SK-N-SH treated with all-trans-retinoic acid at 6 μM for 48 hours (cell line): ENCODE data around the gene CHPF.

ENCODE experiments used
- ATAC-seq: fragments of 200-7000 bp; cut with Tn5 transposase; 3 replicates; pipeline ENCODE4 v1.9.1; 2020; ENCODE audit warnings: mild to moderate bottlenecking, moderate library complexity
- BACH2 ChIP-seq: fragments of 250-450 bp; sonication (Bioruptor Pico); IDR thresholded peaks from 2 replicates; pipeline ENCODE4 v1.9.0; 2021; ENCODE audit warnings: mild to moderate bottlenecking, borderline replicate concordance
- CSDC2 ChIP-seq: fragments of 250-450 bp; sonication (Bioruptor Pico); IDR thresholded peaks from 2 replicates; pipeline ENCODE4 v1.5.0; 2020; ENCODE audit warnings: mild to moderate bottlenecking, moderate library complexity
- ESRRG ChIP-seq: fragments of 250-450 bp; sonication (Bioruptor Pico); IDR thresholded peaks from 2 replicates; pipeline ENCODE4 v1.6.1; 2021; ENCODE audit warnings: mild to moderate bottlenecking
- GLIS3 ChIP-seq: fragments of 250-450 bp; sonication (Bioruptor Pico); IDR thresholded peaks from 2 replicates; pipeline ENCODE4 v1.5.0; 2020; ENCODE audit warnings: mild to moderate bottlenecking, moderate library complexity
- ISL1 ChIP-seq: fragments of 250-450 bp; sonication (Bioruptor Pico); IDR thresholded peaks from 2 replicates; pipeline ENCODE4 v2.1.2; 2022; ENCODE audit warnings: mild to moderate bottlenecking, moderate library complexity
- OSR1 ChIP-seq: fragments of 250-450 bp; sonication (Bioruptor Pico); IDR thresholded peaks from 2 replicates; pipeline ENCODE4 v1.8.0; 2022; ENCODE audit warnings: moderate library complexity, mild to moderate bottlenecking, inconsistent platforms
- PPARA ChIP-seq: fragments of 250-450 bp; sonication (Bioruptor Pico); IDR thresholded peaks from 2 replicates; pipeline ENCODE4 v1.5.0; 2020; ENCODE audit warnings: mild to moderate bottlenecking, borderline replicate concordance
- SNAI2 ChIP-seq: fragments of 250-450 bp; sonication (Bioruptor Pico); IDR thresholded peaks from 2 replicates; pipeline ENCODE4 v1.5.0; 2020; ENCODE audit warnings: mild to moderate bottlenecking, moderate library complexity
- TCF4 ChIP-seq: fragments of 250-450 bp; sonication (Bioruptor Pico); IDR thresholded peaks from 2 replicates; pipeline ENCODE4 v1.8.0; 2021; ENCODE audit warnings: mild to moderate bottlenecking, moderate library complexity, borderline replicate concordance
- TOX ChIP-seq: fragments of 250-450 bp; sonication (Bioruptor Pico); IDR thresholded peaks from 2 replicates; pipeline ENCODE4 v1.8.0; 2021; ENCODE audit warnings: mild to moderate bottlenecking, moderate library complexity, borderline replicate concordance
- TSHZ2 ChIP-seq: fragments of 250-450 bp; sonication (Bioruptor Pico); IDR thresholded peaks from 2 replicates; pipeline ENCODE4 v1.5.0; 2020; ENCODE audit warnings: mild to moderate bottlenecking, moderate library complexity
- ZC3H10 ChIP-seq: fragments of 250-450 bp; sonication (Bioruptor Pico); IDR thresholded peaks from 2 replicates; pipeline ENCODE4 v1.5.1; 2021; ENCODE audit warnings: mild to moderate bottlenecking, moderate library complexity
- ZFP3 ChIP-seq: fragments of 250-450 bp; sonication (Bioruptor Pico); IDR thresholded peaks from 2 replicates; pipeline ENCODE4 v1.5.0; 2020; ENCODE audit warnings: mild to moderate bottlenecking, moderate library complexity
- ZNF565 ChIP-seq: fragments of 450-650 bp; formaldehyde crosslinking; conservative IDR thresholded peaks from 2 replicates; pipeline ENCODE4 v1.5.0; 2020; ENCODE audit warnings: low read depth, mild to moderate bottlenecking, moderate library complexity
- ZNF70 ChIP-seq: fragments of 450-650 bp; formaldehyde crosslinking; IDR thresholded peaks from 2 replicates; pipeline ENCODE4 v1.5.0; 2020; ENCODE audit warnings: mild to moderate bottlenecking, moderate library complexity
- ZNF8 ChIP-seq: fragments of 450-650 bp; formaldehyde crosslinking; IDR thresholded peaks from 2 replicates; pipeline ENCODE4 v1.5.0; 2020; ENCODE audit warnings: mild to moderate bottlenecking, moderate library complexity
- TF ChIP-seq, protein P1 (sequence below): fragments of 250-450 bp; sonication (Bioruptor Pico); IDR thresholded peaks from 2 replicates; pipeline ENCODE4 v1.8.0; 2020; ENCODE audit warnings: mild to moderate bottlenecking, moderate library complexity, borderline replicate concordance
- TF ChIP-seq, protein P2 (sequence below): fragments of 250-450 bp; sonication (Bioruptor Pico); IDR thresholded peaks from 2 replicates; pipeline ENCODE4 v1.8.0; 2021; ENCODE audit warnings: low read depth, mild to moderate bottlenecking, moderate library complexity, borderline replicate concordance
- TF ChIP-seq, protein P3 (sequence below): fragments of 250-450 bp; sonication (Bioruptor Pico); IDR thresholded peaks from 2 replicates; pipeline ENCODE4 v1.5.1; 2021; ENCODE audit warnings: mild to moderate bottlenecking, moderate library complexity
- TF ChIP-seq, protein P4 (sequence below): fragments of 250-450 bp; sonication (Bioruptor Pico); IDR thresholded peaks from 2 replicates; pipeline ENCODE4 v1.5.1; 2020; ENCODE audit warnings: low read depth, mild to moderate bottlenecking, moderate library complexity

Gene CHPF

GRCh38 chr2:219567791-219568361 is 24.3 kb upstream of the CHPF start (continued):
- TF ChIP-seq, protein P1, sequence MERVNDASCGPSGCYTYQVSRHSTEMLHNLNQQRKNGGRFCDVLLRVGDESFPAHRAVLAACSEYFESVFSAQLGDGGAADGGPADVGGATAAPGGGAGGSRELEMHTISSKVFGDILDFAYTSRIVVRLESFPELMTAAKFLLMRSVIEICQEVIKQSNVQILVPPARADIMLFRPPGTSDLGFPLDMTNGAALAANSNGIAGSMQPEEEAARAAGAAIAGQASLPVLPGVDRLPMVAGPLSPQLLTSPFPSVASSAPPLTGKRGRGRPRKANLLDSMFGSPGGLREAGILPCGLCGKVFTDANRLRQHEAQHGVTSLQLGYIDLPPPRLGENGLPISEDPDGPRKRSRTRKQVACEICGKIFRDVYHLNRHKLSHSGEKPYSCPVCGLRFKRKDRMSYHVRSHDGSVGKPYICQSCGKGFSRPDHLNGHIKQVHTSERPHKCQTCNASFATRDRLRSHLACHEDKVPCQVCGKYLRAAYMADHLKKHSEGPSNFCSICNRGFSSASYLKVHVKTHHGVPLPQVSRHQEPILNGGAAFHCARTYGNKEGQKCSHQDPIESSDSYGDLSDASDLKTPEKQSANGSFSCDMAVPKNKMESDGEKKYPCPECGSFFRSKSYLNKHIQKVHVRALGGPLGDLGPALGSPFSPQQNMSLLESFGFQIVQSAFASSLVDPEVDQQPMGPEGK (CRISPR knock-in tag): no peak
- TF ChIP-seq PPARA (CRISPR knock-in tag) (no peak), ZC3H10 (CRISPR knock-in tag) (no peak), CSDC2 (CRISPR knock-in tag) (no peak), ISL1 (CRISPR knock-in tag) (no peak), ESRRG (CRISPR knock-in tag) (no peak), GLIS3 (CRISPR knock-in tag) (no peak)

- ATAC-seq: no peak
- TF ChIP-seq ZNF70: no peak
Measured at GRCh38 chr2:219567131-219567530, 23.5 kb upstream of the CHPF start.

GRCh38 chr2:219566640-219567039 is 23.0 kb upstream of the CHPF start:
- TF ChIP-seq TOX (CRISPR knock-in tag): no peak
- TF ChIP-seq CSDC2 (CRISPR knock-in tag): no peak
- no peak for TF ChIP-seq ZFP3 (CRISPR knock-in tag)
- ATAC-seq: no peak

- TF ChIP-seq GLIS3 (CRISPR knock-in tag) (no peak), TCF4 (CRISPR knock-in tag) (no peak), BACH2 (CRISPR knock-in tag) (no peak), TSHZ2 (CRISPR knock-in tag) (no peak), ZNF8 (CRISPR knock-in tag) (no peak), ISL1 (CRISPR knock-in tag) (no peak), ZNF70 (no peak), ZNF565 (no peak), SNAI2 (CRISPR knock-in tag) (no peak), ZC3H10 (CRISPR knock-in tag) (no peak), ZFP3 (CRISPR knock-in tag) (no peak), OSR1 (CRISPR knock-in tag) (no peak), PPARA (CRISPR knock-in tag) (no peak), TOX (CRISPR knock-in tag) (no peak)
- TF ChIP-seq, protein P2, sequence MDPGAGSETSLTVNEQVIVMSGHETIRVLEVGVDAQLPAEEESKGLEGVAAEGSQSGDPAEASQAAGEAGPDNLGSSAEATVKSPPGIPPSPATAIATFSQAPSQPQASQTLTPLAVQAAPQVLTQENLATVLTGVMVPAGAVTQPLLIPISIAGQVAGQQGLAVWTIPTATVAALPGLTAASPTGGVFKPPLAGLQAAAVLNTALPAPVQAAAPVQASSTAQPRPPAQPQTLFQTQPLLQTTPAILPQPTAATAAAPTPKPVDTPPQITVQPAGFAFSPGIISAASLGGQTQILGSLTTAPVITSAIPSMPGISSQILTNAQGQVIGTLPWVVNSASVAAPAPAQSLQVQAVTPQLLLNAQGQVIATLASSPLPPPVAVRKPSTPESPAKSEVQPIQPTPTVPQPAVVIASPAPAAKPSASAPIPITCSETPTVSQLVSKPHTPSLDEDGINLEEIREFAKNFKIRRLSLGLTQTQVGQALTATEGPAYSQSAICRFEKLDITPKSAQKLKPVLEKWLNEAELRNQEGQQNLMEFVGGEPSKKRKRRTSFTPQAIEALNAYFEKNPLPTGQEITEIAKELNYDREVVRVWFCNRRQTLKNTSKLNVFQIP (CRISPR knock-in tag): no peak
- TF ChIP-seq, protein P3, sequence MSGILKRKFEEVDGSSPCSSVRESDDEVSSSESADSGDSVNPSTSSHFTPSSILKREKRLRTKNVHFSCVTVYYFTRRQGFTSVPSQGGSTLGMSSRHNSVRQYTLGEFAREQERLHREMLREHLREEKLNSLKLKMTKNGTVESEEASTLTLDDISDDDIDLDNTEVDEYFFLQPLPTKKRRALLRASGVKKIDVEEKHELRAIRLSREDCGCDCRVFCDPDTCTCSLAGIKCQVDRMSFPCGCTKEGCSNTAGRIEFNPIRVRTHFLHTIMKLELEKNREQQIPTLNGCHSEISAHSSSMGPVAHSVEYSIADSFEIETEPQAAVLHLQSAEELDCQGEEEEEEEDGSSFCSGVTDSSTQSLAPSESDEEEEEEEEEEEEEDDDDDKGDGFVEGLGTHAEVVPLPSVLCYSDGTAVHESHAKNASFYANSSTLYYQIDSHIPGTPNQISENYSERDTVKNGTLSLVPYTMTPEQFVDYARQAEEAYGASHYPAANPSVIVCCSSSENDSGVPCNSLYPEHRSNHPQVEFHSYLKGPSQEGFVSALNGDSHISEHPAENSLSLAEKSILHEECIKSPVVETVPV (CRISPR knock-in tag): no peak
- TF ChIP-seq, protein P1 (CRISPR knock-in tag): no peak
- TF ChIP-seq, protein P4, sequence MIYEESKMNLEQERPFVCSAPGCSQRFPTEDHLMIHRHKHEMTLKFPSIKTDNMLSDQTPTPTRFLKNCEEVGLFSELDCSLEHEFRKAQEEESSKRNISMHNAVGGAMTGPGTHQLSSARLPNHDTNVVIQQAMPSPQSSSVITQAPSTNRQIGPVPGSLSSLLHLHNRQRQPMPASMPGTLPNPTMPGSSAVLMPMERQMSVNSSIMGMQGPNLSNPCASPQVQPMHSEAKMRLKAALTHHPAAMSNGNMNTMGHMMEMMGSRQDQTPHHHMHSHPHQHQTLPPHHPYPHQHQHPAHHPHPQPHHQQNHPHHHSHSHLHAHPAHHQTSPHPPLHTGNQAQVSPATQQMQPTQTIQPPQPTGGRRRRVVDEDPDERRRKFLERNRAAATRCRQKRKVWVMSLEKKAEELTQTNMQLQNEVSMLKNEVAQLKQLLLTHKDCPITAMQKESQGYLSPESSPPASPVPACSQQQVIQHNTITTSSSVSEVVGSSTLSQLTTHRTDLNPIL (CRISPR knock-in tag): no peak
- ATAC-seq: no peak
Measured at GRCh38 chr2:219565130-219566080, 21.8 kb upstream of the CHPF start.
